ENCODE results near the gene APOOL.
"Not testable (repeated sequence)": the region's sequence is repeated elsewhere in the genome, so short reads cannot be mapped to it uniquely, and the experiment has no call there.

The APOOL gene, protein sequence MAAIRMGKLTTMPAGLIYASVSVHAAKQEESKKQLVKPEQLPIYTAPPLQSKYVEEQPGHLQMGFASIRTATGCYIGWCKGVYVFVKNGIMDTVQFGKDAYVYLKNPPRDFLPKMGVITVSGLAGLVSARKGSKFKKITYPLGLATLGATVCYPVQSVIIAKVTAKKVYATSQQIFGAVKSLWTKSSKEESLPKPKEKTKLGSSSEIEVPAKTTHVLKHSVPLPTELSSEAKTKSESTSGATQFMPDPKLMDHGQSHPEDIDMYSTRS

DNA sequence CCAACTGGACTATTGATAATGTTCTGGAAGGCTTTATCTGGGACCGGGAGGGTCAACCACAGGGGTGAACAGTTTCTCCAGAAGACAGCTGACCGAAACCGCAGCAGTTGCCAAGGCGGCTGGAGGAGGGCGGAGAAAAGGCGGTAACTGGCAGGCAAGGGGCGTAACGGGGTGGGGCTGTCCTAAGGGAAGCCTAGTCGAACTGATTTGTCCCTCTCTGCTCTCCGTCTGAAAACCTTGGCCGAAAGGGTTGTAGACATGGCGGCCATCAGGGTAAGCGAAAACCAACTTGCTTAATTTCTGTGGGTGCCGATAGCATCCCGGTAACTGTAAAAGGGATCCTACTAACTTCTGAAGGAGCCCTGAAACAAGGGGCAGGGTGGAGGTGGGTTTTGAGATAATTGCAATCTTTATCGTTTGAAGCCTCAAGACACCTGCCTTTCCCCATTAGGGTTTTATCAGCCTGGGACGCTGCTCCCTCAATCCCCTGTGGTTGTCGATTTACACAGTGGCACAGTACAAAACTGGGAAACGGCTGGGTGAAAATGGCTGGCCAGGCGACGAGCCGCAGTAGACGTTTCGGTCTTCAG, at the start of gene APOOL:
TSS of gene APOOL (plus strand) at position 223 of the 590 bp plus-strand sequence. CDS start at position 259, 36 bp downstream.
- H3K27ac ChIP-seq, result peak within 1 kb of the TSS; percentile 79
- no peak for TF ChIP-seq ZFX (IDR thresholded peaks at IDR 0.05)
- TF ChIP-seq, protein P1, sequence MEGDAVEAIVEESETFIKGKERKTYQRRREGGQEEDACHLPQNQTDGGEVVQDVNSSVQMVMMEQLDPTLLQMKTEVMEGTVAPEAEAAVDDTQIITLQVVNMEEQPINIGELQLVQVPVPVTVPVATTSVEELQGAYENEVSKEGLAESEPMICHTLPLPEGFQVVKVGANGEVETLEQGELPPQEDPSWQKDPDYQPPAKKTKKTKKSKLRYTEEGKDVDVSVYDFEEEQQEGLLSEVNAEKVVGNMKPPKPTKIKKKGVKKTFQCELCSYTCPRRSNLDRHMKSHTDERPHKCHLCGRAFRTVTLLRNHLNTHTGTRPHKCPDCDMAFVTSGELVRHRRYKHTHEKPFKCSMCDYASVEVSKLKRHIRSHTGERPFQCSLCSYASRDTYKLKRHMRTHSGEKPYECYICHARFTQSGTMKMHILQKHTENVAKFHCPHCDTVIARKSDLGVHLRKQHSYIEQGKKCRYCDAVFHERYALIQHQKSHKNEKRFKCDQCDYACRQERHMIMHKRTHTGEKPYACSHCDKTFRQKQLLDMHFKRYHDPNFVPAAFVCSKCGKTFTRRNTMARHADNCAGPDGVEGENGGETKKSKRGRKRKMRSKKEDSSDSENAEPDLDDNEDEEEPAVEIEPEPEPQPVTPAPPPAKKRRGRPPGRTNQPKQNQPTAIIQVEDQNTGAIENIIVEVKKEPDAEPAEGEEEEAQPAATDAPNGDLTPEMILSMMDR (conservative IDR thresholded peaks at IDR 0.05), result no peak

DNA sequence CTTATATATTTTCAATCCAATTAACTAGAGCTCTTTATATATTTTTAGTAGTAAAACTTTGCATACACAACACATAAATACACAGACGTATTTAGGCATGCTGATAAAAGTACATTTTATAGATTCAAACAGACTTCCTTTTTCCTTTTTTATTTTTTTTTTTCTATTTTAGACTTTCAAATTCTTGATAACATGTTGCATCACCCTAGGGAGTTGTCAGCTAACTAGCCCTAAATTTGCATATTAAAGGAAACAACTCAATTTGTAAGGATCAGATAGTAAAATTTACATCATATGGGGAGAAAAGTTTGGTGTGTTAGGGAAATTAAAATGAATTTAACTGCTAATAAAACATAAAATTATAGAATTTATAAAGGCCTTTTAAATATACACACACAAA, 47.4 kb upstream of the APOOL start:
- TF ChIP-seq ZFX (IDR thresholded peaks at IDR 0.05), result no peak
- TF ChIP-seq, protein P1 (conservative IDR thresholded peaks at IDR 0.05), result no peak
- H3K27ac ChIP-seq, result no peak overlapping the region

DNA sequence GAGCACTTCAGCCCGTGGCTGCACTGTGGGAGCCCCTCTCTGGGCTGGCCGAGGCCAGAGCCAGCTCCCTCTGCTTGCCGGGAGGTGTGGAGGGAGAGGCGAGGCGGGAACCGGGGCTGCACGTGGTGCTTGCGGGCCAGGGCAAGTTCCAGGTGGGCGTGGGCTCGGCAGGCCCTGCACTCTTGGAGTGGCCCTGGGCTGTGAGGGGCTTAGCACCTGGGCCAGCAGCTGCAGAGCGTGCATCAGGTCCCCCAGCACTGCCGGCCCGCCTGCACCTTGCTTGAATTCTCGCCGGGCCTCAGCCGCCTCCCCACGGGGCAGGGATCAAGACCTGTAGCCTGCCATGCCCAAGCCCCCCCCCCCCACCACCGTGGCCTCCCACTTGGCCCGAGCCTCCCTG, 28.9 kb upstream of the APOOL start:
- TF ChIP-seq, protein P1 (conservative IDR thresholded peaks at IDR 0.05), result no peak
- TF ChIP-seq ZFX (IDR thresholded peaks at IDR 0.05), result no peak
- H3K27ac ChIP-seq, result no peak overlapping the region

DNA sequence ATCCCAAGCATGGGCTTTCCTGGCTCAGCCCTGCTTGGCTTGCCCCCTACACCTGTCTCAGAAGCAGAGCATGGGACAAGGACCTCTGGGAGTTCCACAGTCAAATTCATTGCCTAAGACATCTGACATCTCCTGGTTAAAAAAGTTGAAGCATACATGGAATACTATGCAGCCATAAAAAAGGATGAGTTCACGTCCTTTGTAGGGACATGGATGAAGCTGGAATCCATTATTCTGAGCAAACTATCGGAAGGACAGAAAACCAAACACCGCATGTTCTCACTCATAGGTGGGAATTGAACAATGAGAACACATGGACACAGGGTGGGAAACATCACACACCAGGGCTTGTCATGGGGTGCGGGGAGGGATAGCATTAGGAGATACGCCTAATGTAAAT, 11.9 kb upstream of the APOOL start:
- H3K27ac ChIP-seq, result not testable (repeated sequence)

DNA sequence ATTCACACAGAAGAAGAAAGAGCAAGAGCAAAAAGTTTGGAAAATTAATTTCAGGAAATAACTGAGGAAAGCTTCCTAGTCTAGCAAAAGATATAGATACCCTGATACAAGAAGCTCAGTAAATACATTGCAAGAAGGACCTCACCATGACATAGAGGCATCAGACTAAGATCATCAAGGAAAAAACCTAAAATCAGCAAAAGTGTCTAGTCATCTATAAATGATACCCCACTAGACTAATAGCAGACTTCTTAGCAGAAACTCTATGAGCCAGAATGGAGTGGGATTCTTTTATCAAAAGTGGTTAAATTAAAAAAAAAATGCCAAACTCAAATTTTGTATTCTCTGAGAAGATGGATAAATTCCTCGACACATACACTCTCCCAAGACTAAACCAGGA, 10.5 kb upstream of the APOOL start:
- TF ChIP-seq, protein P1 (conservative IDR thresholded peaks at IDR 0.05), result no peak
- TF ChIP-seq ZFX (IDR thresholded peaks at IDR 0.05), result no peak
- no peak overlapping the region for H3K27ac ChIP-seq

DNA sequence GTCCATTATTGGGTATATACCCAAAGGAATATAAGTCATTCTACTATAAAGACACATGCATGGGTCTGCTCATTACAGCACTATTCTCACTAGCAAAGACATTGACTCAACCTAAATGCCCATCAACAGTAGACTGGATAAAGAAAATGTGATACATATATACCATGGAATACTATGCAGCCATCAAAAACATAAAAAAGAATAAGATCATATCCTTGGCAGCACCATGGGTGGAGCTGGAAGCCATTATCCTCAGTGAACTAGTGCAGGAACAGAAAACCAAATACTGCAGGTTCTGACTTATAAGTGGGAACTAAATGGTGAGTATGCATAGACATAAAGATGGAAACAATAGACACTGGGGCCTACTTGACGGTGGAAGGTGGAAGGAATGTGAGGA, 2.3 kb upstream of the APOOL start:
- H3K27ac ChIP-seq, result no peak overlapping the region
- TF ChIP-seq, protein P1 (conservative IDR thresholded peaks at IDR 0.05), result no peak
- TF ChIP-seq ZFX (IDR thresholded peaks at IDR 0.05), result no peak

DNA sequence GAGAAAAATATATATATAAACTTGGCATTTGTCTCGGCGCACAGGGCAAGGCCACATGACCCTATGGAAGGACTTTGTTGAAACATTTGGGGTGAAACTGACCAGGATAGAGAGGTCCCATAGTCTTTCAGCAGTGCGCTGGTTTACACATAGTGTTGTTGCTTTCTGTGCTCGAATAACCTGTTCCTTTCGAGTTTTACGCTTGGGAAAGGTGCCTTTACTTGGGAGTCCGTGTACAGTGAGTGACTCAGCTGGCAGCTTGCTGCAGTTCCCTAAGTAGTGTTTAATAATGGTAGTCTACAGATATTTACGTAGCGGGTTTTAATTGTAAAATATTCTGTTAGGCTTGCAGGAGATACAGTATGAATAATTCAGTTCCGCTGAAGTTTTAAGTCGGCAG, 578 bp downstream of the APOOL start:
- H3K27ac ChIP-seq, result peak overlapping the region; percentile 79

More for the DNA sequence above, 578 bp downstream of the APOOL start:
- TF ChIP-seq, protein P1 (conservative IDR thresholded peaks at IDR 0.05), result no peak
- TF ChIP-seq ZFX (IDR thresholded peaks at IDR 0.05), result no peak

Measured in C4-2B (cell line).